ENCODE measurements around the gene EPHA5. TPM values are rescaled to one million over a fixed set of nuclear protein-coding genes. Genes with fewer than 3 reads are reported as not detected.

The EPHA5 gene
- total RNA-seq, 1 experiment from 2014 or later: 0.28 TPM

GRCh38 chr4:65617416-65617815 lies 52.9 kb downstream of the EPHA5 start:
- POLR2A ChIA-PET: no interaction called here
- Mint-ChIP-seq H3K4me3 (ENCODE audit: unreplicated experiment) (no peak overlapping the region), H3K4me1 (ENCODE audit: insufficient read depth, unreplicated experiment) (no peaks in the 10 kb centered on the region), H3K27ac (ENCODE audit: low read depth, unreplicated experiment) (no peak overlapping the region), H3K9me3 (ENCODE audit: unreplicated experiment) (peaks cover 7% of the 10 kb centered on the region), H3K27me3 (ENCODE audit: insufficient read depth, unreplicated experiment) (no peaks in the 10 kb centered on the region), H3K36me3 (ENCODE audit: insufficient read depth, unreplicated experiment) (no peaks in the 10 kb centered on the region)
- no peak for TF ChIP-seq CTCF (IDR thresholded peaks at IDR 0.05; ENCODE audit: unreplicated experiment)
- intact Hi-C loops (cut with micrococcal nuclease): no loop called here
- no peak for DNase-seq (ENCODE audit: unreplicated experiment)
- BruUV-seq (replicated peaks): no TSS peak
- CTCF ChIA-PET: no interaction called here

DNA sequence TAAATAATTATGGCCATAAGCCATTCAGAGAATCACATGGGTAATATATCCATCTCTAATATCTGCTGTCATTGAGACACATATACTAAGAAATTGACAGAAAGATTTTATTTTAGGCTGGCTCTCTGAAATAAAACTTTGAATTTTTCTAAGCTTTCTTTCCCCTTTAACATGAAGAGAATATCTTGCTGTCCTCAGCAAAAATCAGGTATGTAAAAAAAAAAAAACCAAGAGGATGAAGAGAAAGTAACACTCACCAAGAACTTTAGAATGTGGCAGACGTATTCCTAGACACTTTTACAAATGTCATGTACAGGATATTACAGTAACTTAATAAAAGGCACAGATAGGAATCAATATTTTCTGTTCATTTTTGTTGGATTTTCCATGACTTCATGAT lies 65.8 kb downstream of the EPHA5 start:
- ChIA-PET POLR2A (no interaction called here), CTCF (no interaction called here)
- no peaks in the 10 kb centered on the region for H3K36me3 Mint-ChIP-seq (ENCODE audit: insufficient read depth, unreplicated experiment)
- H3K27ac Mint-ChIP-seq (ENCODE audit: low read depth, unreplicated experiment): no peak overlapping the region
- H3K4me1 Mint-ChIP-seq (ENCODE audit: insufficient read depth, unreplicated experiment): no peaks in the 10 kb centered on the region
- BruUV-seq (replicated peaks): no TSS peak
- no peaks in the 10 kb centered on the region for H3K9me3 Mint-ChIP-seq (ENCODE audit: unreplicated experiment)
- intact Hi-C loops (cut with micrococcal nuclease): no loop called here
- H3K27me3 Mint-ChIP-seq (ENCODE audit: insufficient read depth, unreplicated experiment): no peaks in the 10 kb centered on the region
- TF ChIP-seq CTCF (IDR thresholded peaks at IDR 0.05; ENCODE audit: unreplicated experiment): no peak
- H3K4me3 Mint-ChIP-seq (ENCODE audit: unreplicated experiment): no peak overlapping the region
- DNase-seq (ENCODE audit: unreplicated experiment): no peak

GRCh38 chr4:65600656-65601055 lies 69.6 kb downstream of the EPHA5 start:
- CTCF ChIA-PET: interaction anchor here (0.7 kb wide), 1 partner anchor 90 kb away, joined by 3 read pairs; no protein-coding TSS in a partner anchor
- POLR2A ChIA-PET: no interaction called here
- TF ChIP-seq CTCF (IDR thresholded peaks at IDR 0.05; ENCODE audit: unreplicated experiment): no peak
- H3K36me3 Mint-ChIP-seq (ENCODE audit: insufficient read depth, unreplicated experiment): no peaks in the 10 kb centered on the region
- intact Hi-C loops (cut with micrococcal nuclease): no loop called here
- DNase-seq (ENCODE audit: unreplicated experiment): no peak
- no peak overlapping the region for H3K27ac Mint-ChIP-seq (ENCODE audit: low read depth, unreplicated experiment)
- no peak overlapping the region for H3K4me3 Mint-ChIP-seq (ENCODE audit: unreplicated experiment)
- no TSS peak for BruUV-seq (replicated peaks)
- no peaks in the 10 kb centered on the region for H3K27me3 Mint-ChIP-seq (ENCODE audit: insufficient read depth, unreplicated experiment)
- peaks cover 4% of the 10 kb centered on the region for H3K4me1 Mint-ChIP-seq (ENCODE audit: insufficient read depth, unreplicated experiment)
- no peaks in the 10 kb centered on the region for H3K9me3 Mint-ChIP-seq (ENCODE audit: unreplicated experiment)

GRCh38 chr4:65599340-65599739 lies 70.9 kb downstream of the EPHA5 start:
- Mint-ChIP-seq H3K4me1 (ENCODE audit: insufficient read depth, unreplicated experiment) (peaks cover 4% of the 10 kb centered on the region), H3K9me3 (ENCODE audit: unreplicated experiment) (no peaks in the 10 kb centered on the region), H3K27ac (ENCODE audit: low read depth, unreplicated experiment) (no peak overlapping the region), H3K36me3 (ENCODE audit: insufficient read depth, unreplicated experiment) (no peaks in the 10 kb centered on the region), H3K27me3 (ENCODE audit: insufficient read depth, unreplicated experiment) (no peaks in the 10 kb centered on the region), H3K4me3 (ENCODE audit: unreplicated experiment) (no peak overlapping the region)
- CTCF ChIA-PET: no interaction called here
- no TSS peak for BruUV-seq (replicated peaks)
- POLR2A ChIA-PET: no interaction called here
- DNase-seq (ENCODE audit: unreplicated experiment): peak; percentile 55
- intact Hi-C loops (cut with micrococcal nuclease): no loop called here
- no peak for TF ChIP-seq CTCF (IDR thresholded peaks at IDR 0.05; ENCODE audit: unreplicated experiment)
